Mesendoderm (in vitro differentiated cells): ENCODE data around the gene OR5B21.

Experiments
- DNase-seq: peaks from one replicate; pipeline ENCODE4 v3.0.0; 2013
- H2AK5ac ChIP-seq: 2 replicates; pipeline ENCODE4 v1.6.1; 2013; ENCODE audit warnings: low read length, inconsistent platforms
- H2BK120ac ChIP-seq: 2 replicates; pipeline ENCODE4 v1.6.1; 2013; ENCODE audit warnings: low read depth, mild to moderate bottlenecking, low read length, moderate library complexity, mixed read lengths
- H2BK15ac ChIP-seq: replicated peaks from 2 replicates; pipeline ENCODE4 v1.6.1; 2013; ENCODE audit warnings: low read depth, mild to moderate bottlenecking, moderate library complexity
- H2BK5ac ChIP-seq: 2 replicates; pipeline ENCODE4 v1.6.1; 2013; ENCODE audit warnings: low read length, inconsistent platforms
- H3K18ac ChIP-seq: 2 replicates; pipeline ENCODE4 v1.6.1; 2013; ENCODE audit warnings: mild to moderate bottlenecking, low read length, mixed read lengths
- H3K23ac ChIP-seq: one replicate; pipeline ENCODE4 v1.6.1; 2013; ENCODE audit warnings: low read length
- H3K27ac ChIP-seq: 2 replicates; pipeline ENCODE4 v1.5.1; 2013; ENCODE audit warnings: low read depth, mild to moderate bottlenecking, inconsistent platforms, low read length, moderate library complexity
- H3K27me3 ChIP-seq: 2 replicates; pipeline ENCODE4 v1.6.1; 2013; ENCODE audit warnings: low read length, control low read depth, mild to moderate bottlenecking, inconsistent platforms; ENCODE audit not compliant: insufficient read depth, poor library complexity
- H3K36me3 ChIP-seq: 2 replicates; pipeline ENCODE4 v1.6.1; 2013; ENCODE audit warnings: low read length, inconsistent platforms; ENCODE audit not compliant: control insufficient read depth, insufficient read depth
- H3K4ac ChIP-seq: one replicate; pipeline ENCODE4 v1.6.1; 2013; ENCODE audit warnings: low read depth, mild to moderate bottlenecking, low read length, moderate library complexity
- H3K4me1 ChIP-seq: 2 replicates; pipeline ENCODE4 v1.6.1; 2013; ENCODE audit warnings: low read depth, low read length, inconsistent platforms; ENCODE audit not compliant: control insufficient read depth
- H3K4me2 ChIP-seq: 2 replicates; pipeline ENCODE4 v1.6.1; 2013; ENCODE audit warnings: low read length
- H3K4me3 ChIP-seq: 2 replicates; pipeline ENCODE4 v1.5.1; 2013; ENCODE audit warnings: mild to moderate bottlenecking, low read length
- H3K56ac ChIP-seq: one replicate; pipeline ENCODE4 v1.6.1; 2013; ENCODE audit warnings: low read length
- H3K79me1 ChIP-seq: 2 replicates; pipeline ENCODE4 v1.6.1; 2013; ENCODE audit warnings: low read length, inconsistent platforms
- H3K79me2 ChIP-seq: 2 replicates; pipeline ENCODE4 v1.6.1; 2013; ENCODE audit warnings: mild to moderate bottlenecking, low read length; ENCODE audit not compliant: control insufficient read depth, insufficient read depth
- H3K9ac ChIP-seq: 2 replicates; pipeline ENCODE4 v1.6.1; 2013; ENCODE audit warnings: low read length, inconsistent platforms
- H4K5ac ChIP-seq: one replicate; pipeline ENCODE4 v1.6.1; 2013; ENCODE audit warnings: low read length
- H4K8ac ChIP-seq: one replicate; pipeline ENCODE4 v1.6.1; 2013; ENCODE audit warnings: low read depth, mild to moderate bottlenecking, control low read depth, low read length, moderate library complexity
- WGBS: extraction: QIAGEN DNeasy Blood & Tissue Kit; methylation state at CpG from one replicate; pipeline ENCODE4 v1.1.7; 2013; ENCODE audit warnings: low lambda C conversion rate, missing lambda C conversion rate; ENCODE audit not compliant: insufficient coverage; ENCODE audit errors: extremely low coverage; 5-methylcytosine and 5-hydroxymethylcytosine counted together

Gene OR5B21

GRCh38 chr11:58509748-58510147 lies 1.8 kb upstream of the OR5B21 start:
- Histone ChIP-seq H3K9ac (no peak overlapping the region), H3K36me3 (no peaks in the 10 kb centered on the region), H4K5ac (no peak overlapping the region), H2BK120ac (no peak overlapping the region), H2BK15ac (no peak overlapping the region), H3K23ac (no peak overlapping the region), H4K8ac (no peak overlapping the region), H2AK5ac (no peak overlapping the region), H3K27ac (no peak overlapping the region), H3K4me2 (no peak overlapping the region), H3K79me2 (no peaks in the 10 kb centered on the region), H3K56ac (no peak overlapping the region), H3K79me1 (no peaks in the 10 kb centered on the region), H3K4ac (no peak overlapping the region), H2BK5ac (no peak overlapping the region), H3K27me3 (no peaks in the 10 kb centered on the region), H3K18ac (no peak overlapping the region), H3K4me1 (no peaks in the 10 kb centered on the region), H3K4me3 (no peak overlapping the region)
- WGBS, result no CpG with 5 or more reads among the region's 1 CpG
- DNase-seq, result no peak

- H2AK5ac ChIP-seq, result no peak overlapping the region
- no peak overlapping the region for H3K56ac ChIP-seq
- no peak overlapping the region for H2BK120ac ChIP-seq
- H3K4me3 ChIP-seq, result no peak overlapping the region
- no peak overlapping the region for H3K27ac ChIP-seq
- no peak overlapping the region for H2BK5ac ChIP-seq
- no peak overlapping the region for H3K4me2 ChIP-seq
- no peaks in the 10 kb centered on the region for H3K4me1 ChIP-seq
- no peak overlapping the region for H3K23ac ChIP-seq
- H3K9ac ChIP-seq, result no peak overlapping the region
- no peak for DNase-seq
- H3K79me1 ChIP-seq, result no peaks in the 10 kb centered on the region
- no peak overlapping the region for H3K18ac ChIP-seq
- H3K79me2 ChIP-seq, result no peaks in the 10 kb centered on the region
- H3K4ac ChIP-seq, result no peak overlapping the region
- no peaks in the 10 kb centered on the region for H3K27me3 ChIP-seq
- H2BK15ac ChIP-seq, result no peak overlapping the region
- H4K8ac ChIP-seq, result no peak overlapping the region
- H3K36me3 ChIP-seq, result no peaks in the 10 kb centered on the region
- no peak overlapping the region for H4K5ac ChIP-seq
These were observed 909 bp upstream of the OR5B21 start for GRCh38 chr11:58508814-58509213.

GRCh38 chr11:58507355-58507754 lies 550 bp downstream of the OR5B21 start:
- no peak overlapping the region for H2AK5ac ChIP-seq
- H3K56ac ChIP-seq, result no peak overlapping the region
- H3K27me3 ChIP-seq, result no peaks in the 10 kb centered on the region
- H2BK120ac ChIP-seq, result no peak overlapping the region
- no peak overlapping the region for H3K23ac ChIP-seq
- H3K79me2 ChIP-seq, result no peaks in the 10 kb centered on the region
- no peak overlapping the region for H3K27ac ChIP-seq
- no peaks in the 10 kb centered on the region for H3K36me3 ChIP-seq
- H2BK5ac ChIP-seq, result no peak overlapping the region
- H4K5ac ChIP-seq, result no peak overlapping the region
- no peak overlapping the region for H3K4ac ChIP-seq
- H3K79me1 ChIP-seq, result no peaks in the 10 kb centered on the region
- no peak overlapping the region for H3K4me2 ChIP-seq
- H3K4me1 ChIP-seq, result no peaks in the 10 kb centered on the region
- WGBS, result no CpG with 5 or more reads among the region's 4 CpGs
- H4K8ac ChIP-seq, result no peak overlapping the region
- H3K4me3 ChIP-seq, result no peak overlapping the region
- no peak overlapping the region for H3K9ac ChIP-seq
- H3K18ac ChIP-seq, result no peak overlapping the region
- H2BK15ac ChIP-seq, result no peak overlapping the region
- no peak for DNase-seq

GRCh38 chr11:58506935-58507334 lies 970 bp downstream of the OR5B21 start:
- no peak overlapping the region for H3K23ac ChIP-seq
- H3K18ac ChIP-seq, result no peak overlapping the region
- H3K4me2 ChIP-seq, result no peak overlapping the region

GRCh38 chr11:58505849-58506248 lies 2.1 kb downstream of the OR5B21 start:
- Histone ChIP-seq H3K4me2 (no peak overlapping the region), H3K4me1 (no peaks in the 10 kb centered on the region), H2BK120ac (no peak overlapping the region), H3K27me3 (no peaks in the 10 kb centered on the region), H3K4ac (no peak overlapping the region), H3K79me1 (no peaks in the 10 kb centered on the region), H2BK5ac (no peak overlapping the region), H3K79me2 (no peaks in the 10 kb centered on the region), H3K36me3 (no peaks in the 10 kb centered on the region), H3K56ac (no peak overlapping the region), H3K18ac (no peak overlapping the region), H2AK5ac (no peak overlapping the region), H3K4me3 (no peak overlapping the region), H3K23ac (no peak overlapping the region), H4K8ac (no peak overlapping the region), H3K27ac (no peak overlapping the region), H3K9ac (no peak overlapping the region), H4K5ac (no peak overlapping the region), H2BK15ac (no peak overlapping the region)
- DNase-seq, result no peak
- WGBS, result no CpG with 5 or more reads among the region's 4 CpGs

More at GRCh38 chr11:58506935-58507334, 970 bp downstream of the OR5B21 start:
- H3K27ac ChIP-seq, result no peak overlapping the region
- DNase-seq, result no peak
- H3K4me1 ChIP-seq, result no peaks in the 10 kb centered on the region
- no peak overlapping the region for H2AK5ac ChIP-seq
- no peaks in the 10 kb centered on the region for H3K27me3 ChIP-seq
- no peaks in the 10 kb centered on the region for H3K79me1 ChIP-seq
- no peaks in the 10 kb centered on the region for H3K36me3 ChIP-seq
- H4K5ac ChIP-seq, result no peak overlapping the region
- H3K79me2 ChIP-seq, result no peaks in the 10 kb centered on the region
- no peak overlapping the region for H2BK120ac ChIP-seq
- H3K9ac ChIP-seq, result no peak overlapping the region
- no peak overlapping the region for H4K8ac ChIP-seq
- H3K4ac ChIP-seq, result no peak overlapping the region
- H3K56ac ChIP-seq, result no peak overlapping the region
- no peak overlapping the region for H2BK15ac ChIP-seq
- H3K4me3 ChIP-seq, result no peak overlapping the region
- H2BK5ac ChIP-seq, result no peak overlapping the region
- no CpG with 5 or more reads among the region's 5 CpGs for WGBS

- H3K18ac ChIP-seq, result no peak overlapping the region
- H3K4me2 ChIP-seq, result no peak overlapping the region
- no CpG with 5 or more reads among the region's 6 CpGs for WGBS
- H3K9ac ChIP-seq, result no peak overlapping the region
- H3K4me1 ChIP-seq, result no peaks in the 10 kb centered on the region
- H3K4ac ChIP-seq, result no peak overlapping the region
- H2BK120ac ChIP-seq, result no peak overlapping the region
- no peak overlapping the region for H2BK15ac ChIP-seq
- H2BK5ac ChIP-seq, result no peak overlapping the region
- H3K79me1 ChIP-seq, result no peaks in the 10 kb centered on the region
- H3K36me3 ChIP-seq, result no peaks in the 10 kb centered on the region
- no peak overlapping the region for H2AK5ac ChIP-seq
- no peak overlapping the region for H3K23ac ChIP-seq
- no peak overlapping the region for H4K5ac ChIP-seq
- H3K27me3 ChIP-seq, result no peaks in the 10 kb centered on the region
- no peak for DNase-seq
- H3K27ac ChIP-seq, result no peak overlapping the region
- H3K4me3 ChIP-seq, result no peak overlapping the region
- no peaks in the 10 kb centered on the region for H3K79me2 ChIP-seq
- H4K8ac ChIP-seq, result no peak overlapping the region
- no peak overlapping the region for H3K56ac ChIP-seq
These were observed 3.7 kb downstream of the OR5B21 start for GRCh38 chr11:58504232-58504631.
